Measurements from ENCODE around the gene FOXP2.

DNA sequence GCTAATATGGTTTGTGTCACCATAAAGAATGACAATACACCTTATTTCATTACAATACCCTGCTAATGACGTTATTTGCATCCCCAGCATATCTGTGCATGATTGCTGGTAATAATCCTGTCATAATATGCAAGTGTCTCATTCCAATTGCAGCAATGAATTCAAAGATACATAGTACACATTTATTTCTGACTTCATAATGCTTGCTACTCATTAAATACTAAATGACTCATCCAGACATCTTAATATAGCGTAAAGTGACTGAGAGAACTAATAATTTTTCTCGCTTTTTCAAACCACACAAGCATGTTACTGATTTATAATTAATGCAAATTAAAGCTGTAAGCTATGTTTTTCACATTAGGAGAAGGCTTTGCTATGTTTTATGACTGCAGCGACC is 272.6 kb downstream of the FOXP2 start:
- TF ChIP-seq, protein P1, sequence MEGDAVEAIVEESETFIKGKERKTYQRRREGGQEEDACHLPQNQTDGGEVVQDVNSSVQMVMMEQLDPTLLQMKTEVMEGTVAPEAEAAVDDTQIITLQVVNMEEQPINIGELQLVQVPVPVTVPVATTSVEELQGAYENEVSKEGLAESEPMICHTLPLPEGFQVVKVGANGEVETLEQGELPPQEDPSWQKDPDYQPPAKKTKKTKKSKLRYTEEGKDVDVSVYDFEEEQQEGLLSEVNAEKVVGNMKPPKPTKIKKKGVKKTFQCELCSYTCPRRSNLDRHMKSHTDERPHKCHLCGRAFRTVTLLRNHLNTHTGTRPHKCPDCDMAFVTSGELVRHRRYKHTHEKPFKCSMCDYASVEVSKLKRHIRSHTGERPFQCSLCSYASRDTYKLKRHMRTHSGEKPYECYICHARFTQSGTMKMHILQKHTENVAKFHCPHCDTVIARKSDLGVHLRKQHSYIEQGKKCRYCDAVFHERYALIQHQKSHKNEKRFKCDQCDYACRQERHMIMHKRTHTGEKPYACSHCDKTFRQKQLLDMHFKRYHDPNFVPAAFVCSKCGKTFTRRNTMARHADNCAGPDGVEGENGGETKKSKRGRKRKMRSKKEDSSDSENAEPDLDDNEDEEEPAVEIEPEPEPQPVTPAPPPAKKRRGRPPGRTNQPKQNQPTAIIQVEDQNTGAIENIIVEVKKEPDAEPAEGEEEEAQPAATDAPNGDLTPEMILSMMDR (IDR thresholded peaks at IDR 0.05), result no peak
- TF ChIP-seq EZH2 (IDR thresholded peaks at IDR 0.05; ENCODE audit: borderline replicate concordance, insufficient read depth, low read depth, low read length, poor library complexity, severe bottlenecking), result no peak

Measured in B cell (primary cell).